GM13977 (cell line): ENCODE measurements around the gene APOL2.

Source experiments
- DNase-seq: peaks from one replicate; pipeline ENCODE4 v3.0.0; 2012; ENCODE audit warnings: low spot score
- in situ Hi-C: fragments of 300-500 bp; cut with MboI; formaldehyde crosslinking; loops from one replicate; pipeline ENCODE4 v1.12.0; 2022; ENCODE audit warnings: low sequenced_read_pairs, low pct_unique_long_range_greater_than_20kb, mixed read lengths, inconsistent platforms; ENCODE audit not compliant: unreplicated experiment
- TF ChIP-seq, protein P1 (sequence below): IDR thresholded peaks from 2 replicates; pipeline ENCODE4 v1.5.1; 2012; ENCODE audit warnings: mild to moderate bottlenecking, control low read depth; ENCODE audit not compliant: insufficient read depth; ENCODE audit errors: extremely low read depth, missing control alignments

The APOL2 gene

GRCh38 chr22:36239401-36240171 is at the start of gene APOL2:
TSS of gene APOL2 (minus strand) at chr22:36239527. CDS start at chr22:36233162, 6,365 bp downstream.
- TF ChIP-seq, protein P1, sequence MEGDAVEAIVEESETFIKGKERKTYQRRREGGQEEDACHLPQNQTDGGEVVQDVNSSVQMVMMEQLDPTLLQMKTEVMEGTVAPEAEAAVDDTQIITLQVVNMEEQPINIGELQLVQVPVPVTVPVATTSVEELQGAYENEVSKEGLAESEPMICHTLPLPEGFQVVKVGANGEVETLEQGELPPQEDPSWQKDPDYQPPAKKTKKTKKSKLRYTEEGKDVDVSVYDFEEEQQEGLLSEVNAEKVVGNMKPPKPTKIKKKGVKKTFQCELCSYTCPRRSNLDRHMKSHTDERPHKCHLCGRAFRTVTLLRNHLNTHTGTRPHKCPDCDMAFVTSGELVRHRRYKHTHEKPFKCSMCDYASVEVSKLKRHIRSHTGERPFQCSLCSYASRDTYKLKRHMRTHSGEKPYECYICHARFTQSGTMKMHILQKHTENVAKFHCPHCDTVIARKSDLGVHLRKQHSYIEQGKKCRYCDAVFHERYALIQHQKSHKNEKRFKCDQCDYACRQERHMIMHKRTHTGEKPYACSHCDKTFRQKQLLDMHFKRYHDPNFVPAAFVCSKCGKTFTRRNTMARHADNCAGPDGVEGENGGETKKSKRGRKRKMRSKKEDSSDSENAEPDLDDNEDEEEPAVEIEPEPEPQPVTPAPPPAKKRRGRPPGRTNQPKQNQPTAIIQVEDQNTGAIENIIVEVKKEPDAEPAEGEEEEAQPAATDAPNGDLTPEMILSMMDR = peak; percentile 74
- in situ Hi-C loops = no loop called here
- peak; percentile 80 for DNase-seq

DNA sequence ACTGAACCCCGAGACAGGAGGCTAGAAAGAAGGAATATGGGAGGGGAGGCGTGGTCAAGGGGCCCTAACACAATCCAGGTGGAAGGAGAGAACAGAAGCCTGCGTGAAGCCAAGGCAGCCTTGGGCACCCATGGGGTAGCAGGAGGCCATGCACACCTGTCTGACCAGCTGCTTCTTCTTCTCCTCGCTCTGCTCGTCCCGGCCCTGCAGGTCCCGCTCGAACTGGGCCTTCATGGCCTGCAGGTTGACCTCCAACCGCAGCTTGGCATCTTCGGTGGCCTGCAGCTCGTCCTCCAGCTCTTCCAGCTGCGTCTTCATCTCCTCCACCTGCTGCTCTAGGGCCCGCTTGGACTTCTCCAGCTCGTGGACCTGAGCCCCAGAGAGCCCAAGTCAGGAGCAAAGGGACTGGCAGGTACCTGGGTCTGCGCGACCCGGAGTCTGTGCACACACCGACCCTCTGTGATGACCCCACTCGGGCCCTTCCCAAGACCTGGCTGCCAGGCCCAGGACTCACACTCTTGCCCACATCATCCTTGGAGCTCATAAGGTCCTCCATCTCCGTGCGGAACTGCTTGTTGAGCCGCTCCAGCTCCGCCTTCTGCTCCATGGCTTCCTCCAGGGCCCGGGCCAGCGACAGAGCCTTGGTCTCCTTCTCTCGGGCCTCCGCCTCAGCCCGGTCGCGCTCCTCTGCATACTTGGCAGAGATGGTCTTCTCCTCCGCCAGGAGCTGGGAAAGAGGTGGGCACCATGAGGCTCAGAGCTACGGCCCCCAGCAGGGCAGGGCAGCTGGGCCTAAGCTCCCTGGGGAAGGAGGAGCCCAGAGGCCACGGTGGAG is 49.5 kb upstream of the APOL2 start:
- DNase-seq = no peak
- TF ChIP-seq, protein P1 = no peak
- in situ Hi-C loops = no loop called here

DNA sequence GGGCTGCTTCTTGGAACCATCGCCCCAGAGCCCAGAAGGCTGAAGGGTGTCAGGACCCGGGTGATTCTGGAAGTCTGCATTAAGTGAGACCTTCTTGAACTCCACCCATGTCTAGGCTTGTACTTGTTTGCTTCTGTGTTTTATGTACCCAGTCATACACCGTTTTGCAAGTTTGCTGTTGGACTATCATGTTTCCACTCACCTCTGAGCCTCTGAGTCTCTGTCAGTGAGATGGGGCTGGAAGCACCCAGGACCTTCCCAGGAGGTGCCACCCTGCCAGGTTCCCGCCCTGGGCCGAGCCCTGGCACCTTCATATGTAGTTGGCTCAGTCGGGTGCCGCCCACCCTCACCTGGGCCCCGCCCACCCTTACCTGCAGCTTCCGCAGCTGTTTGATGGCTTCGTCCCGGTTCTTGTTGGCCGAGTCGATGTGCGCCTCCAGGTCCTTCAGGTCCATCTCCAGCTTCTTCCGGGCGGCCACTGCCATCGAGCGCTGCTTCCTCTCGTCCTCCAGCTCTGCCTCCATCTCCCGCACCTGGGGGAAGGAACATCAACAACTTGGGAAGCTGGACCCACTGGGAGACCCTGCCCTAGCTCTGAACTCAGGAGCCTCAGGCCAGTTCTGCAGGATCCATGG is 48.7 kb upstream of the APOL2 start:
- no peak for DNase-seq
- TF ChIP-seq, protein P1 = no peak
- in situ Hi-C loops = no loop called here

DNA sequence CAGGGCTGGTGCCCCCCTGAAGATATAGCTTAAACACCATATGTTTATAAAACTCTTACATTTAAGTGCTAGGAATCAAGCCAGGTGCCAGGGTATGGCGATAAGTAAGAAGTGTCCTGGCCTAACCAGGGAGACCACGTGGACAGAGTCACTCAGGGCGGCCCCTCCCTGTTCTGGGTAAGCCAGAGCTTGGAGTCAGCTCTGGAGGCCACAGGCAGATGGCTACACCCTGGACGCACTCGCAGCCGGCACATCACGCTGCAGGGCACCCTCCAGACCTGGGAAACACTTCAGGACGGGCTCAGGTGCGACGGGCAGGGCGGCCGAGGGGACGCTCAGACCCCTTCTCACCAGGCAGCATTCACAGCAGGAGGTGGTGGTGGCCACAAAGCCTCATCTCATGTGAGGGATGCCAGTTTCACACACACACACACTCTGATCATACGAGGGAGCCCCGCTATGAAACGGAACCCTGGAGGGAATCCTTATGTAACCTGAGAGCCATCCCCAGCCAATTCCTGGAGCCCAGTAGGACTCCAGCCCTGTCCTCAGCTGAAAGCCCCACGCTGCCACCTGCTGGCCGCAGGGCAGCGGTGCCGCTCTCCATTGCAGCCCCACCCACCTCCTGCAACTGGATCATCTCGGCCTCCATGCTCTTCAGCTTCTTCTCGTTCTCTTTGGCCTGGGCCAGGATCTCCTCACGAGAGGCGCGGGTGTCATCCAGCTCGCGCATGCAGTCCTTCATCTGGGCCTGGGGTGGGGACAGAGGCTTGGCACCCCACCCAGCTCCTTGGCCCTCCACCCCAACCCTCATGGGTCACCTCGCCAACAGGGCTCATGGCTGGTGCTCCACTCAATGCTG is 47.0 kb upstream of the APOL2 start:
- TF ChIP-seq, protein P1 = peak; percentile 89
- peak; percentile 87 for DNase-seq
- in situ Hi-C loops = no loop called here

DNA sequence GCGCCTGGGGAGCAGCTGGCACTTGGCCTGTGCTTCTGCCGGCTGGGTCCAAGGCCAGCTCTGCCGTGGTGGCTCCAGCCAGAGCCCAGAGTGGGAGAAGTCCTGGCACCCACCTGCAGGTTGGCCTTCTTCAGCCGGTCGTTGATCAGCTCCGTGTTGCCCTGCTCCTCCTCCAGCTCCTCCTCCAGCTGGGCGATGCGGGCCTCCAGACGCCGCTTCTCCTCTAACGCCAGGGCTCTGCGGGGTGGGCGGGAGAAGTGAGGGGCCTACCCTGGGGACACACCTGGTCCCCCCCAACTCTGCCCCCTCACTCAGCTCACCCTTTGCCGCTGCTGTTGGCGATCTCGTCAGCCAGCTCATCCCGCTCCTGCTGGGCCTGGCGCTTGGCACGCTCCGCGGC is 46.2 kb upstream of the APOL2 start:
- TF ChIP-seq, protein P1 = no peak
- in situ Hi-C loops = no loop called here
- DNase-seq = no peak

DNA sequence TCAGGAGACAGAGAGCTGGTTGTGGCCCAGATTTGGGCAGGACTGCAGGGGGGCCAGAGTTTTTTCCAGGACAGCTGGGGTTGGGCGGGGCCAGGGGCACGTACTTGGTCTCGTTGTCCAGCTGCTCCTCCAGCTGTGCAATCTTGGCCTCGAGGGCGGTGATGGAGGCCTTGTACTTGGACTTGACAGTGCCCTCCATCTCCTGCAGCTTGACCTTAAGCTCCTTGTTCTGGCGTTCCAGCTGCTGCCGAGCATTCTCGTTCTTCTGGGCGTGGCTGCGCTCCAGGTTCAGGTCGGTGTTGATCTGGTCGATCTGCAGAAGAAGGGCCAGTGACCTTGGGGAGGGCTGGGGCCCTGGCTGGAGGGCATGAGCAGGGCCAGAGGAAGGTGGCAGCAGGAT is 45.7 kb upstream of the APOL2 start:
- in situ Hi-C loops = no loop called here
- TF ChIP-seq, protein P1 = no peak
- no peak for DNase-seq
